IMR-90 (cell line): ENCODE measurements around the gene STX11. TPM values are rescaled to one million over a fixed set of nuclear protein-coding genes. Genes with fewer than 3 reads are reported as not detected.

Experiments
- ATAC-seq: fragments of 200-7000 bp; cut with Tn5 transposase; 2 replicates; pipeline ENCODE4 v1.9.1; 2020; ENCODE audit warnings: low read depth, mild to moderate bottlenecking, moderate library complexity
- BruUV-seq: library from RNA; stranded (reverse); fragments of 400-500 nt; replicated peaks from 2 replicates; lab custom pipeline; 2021; lab: Mats Ljungman, UMichigan
- CTCF ChIA-PET: fragments of 300-600 bp; formaldehyde crosslinking; extraction: SDS; loops from one replicate; lab custom pipeline; 2021; ENCODE audit warnings: antibody characterized with exemption; lab: Yijun Ruan, JAX
- POLR2A ChIA-PET: fragments of 300-600 bp; sonication (Branson Sonifier 250); formaldehyde crosslinking; loops from one replicate; lab custom pipeline; 2022; ENCODE audit warnings: antibody characterized with exemption; ENCODE audit not compliant: unreplicated experiment; lab: Charles Lee
- DNase-seq: peaks from one replicate; pipeline ENCODE4 v3.0.0; 2013
- H2AFZ ChIP-seq: replicated peaks from 2 replicates; pipeline ENCODE3; 2013; ENCODE audit warnings: low read length, mild to moderate bottlenecking; ENCODE audit not compliant: poor library complexity
- H2AK5ac ChIP-seq: 2 replicates; pipeline ENCODE4 v1.6.1; 2013; ENCODE audit warnings: low read depth, low read length, inconsistent platforms
- H2AK9ac ChIP-seq: replicated peaks from 2 replicates; pipeline ENCODE3; 2013; ENCODE audit warnings: mild to moderate bottlenecking, low read depth, low read length, moderate library complexity; ENCODE audit not compliant: poor library complexity
- H2BK120ac ChIP-seq: 2 replicates; pipeline ENCODE4 v1.6.1; 2013; ENCODE audit warnings: low read depth, low read length, inconsistent platforms
- H2BK15ac ChIP-seq: 3 replicates; pipeline ENCODE4 v1.6.1; 2013; ENCODE audit warnings: low read depth, low read length, inconsistent platforms
- H2BK20ac ChIP-seq: 2 replicates; pipeline ENCODE4 v1.6.1; 2013; ENCODE audit warnings: low read depth, mild to moderate bottlenecking, inconsistent platforms, low read length, moderate library complexity
- H2BK5ac ChIP-seq: 2 replicates; pipeline ENCODE4 v1.6.1; 2013; ENCODE audit warnings: mild to moderate bottlenecking, low read depth, low read length, inconsistent platforms; ENCODE audit not compliant: poor library complexity, severe bottlenecking
- H3K14ac ChIP-seq: replicated peaks from 2 replicates; pipeline ENCODE4 v1.6.1; 2013; ENCODE audit warnings: low read depth, low read length, inconsistent platforms
- H3K18ac ChIP-seq: 2 replicates; pipeline ENCODE4 v1.6.1; 2013; ENCODE audit warnings: low read depth, low read length, control low read depth
- H3K23ac ChIP-seq: 2 replicates; pipeline ENCODE4 v1.6.1; 2013; ENCODE audit warnings: low read depth, low read length, inconsistent platforms
- H3K27ac ChIP-seq: 2 replicates; pipeline ENCODE4 v1.5.1; 2013; ENCODE audit warnings: mild to moderate bottlenecking, control low read depth, low read length; ENCODE audit not compliant: insufficient read depth
- H3K27me3 ChIP-seq: 2 replicates; pipeline ENCODE4 v1.6.1; 2013; ENCODE audit warnings: low read length; ENCODE audit not compliant: control insufficient read depth, insufficient read depth
- H3K36me3 ChIP-seq: 2 replicates; pipeline ENCODE4 v1.6.1; 2013; ENCODE audit warnings: low read length, mixed read lengths; ENCODE audit not compliant: control insufficient read depth, insufficient read depth
- H3K4ac ChIP-seq: 2 replicates; pipeline ENCODE4 v1.6.1; 2013; ENCODE audit warnings: low read depth, low read length, inconsistent platforms
- H3K4me1 ChIP-seq: 2 replicates; pipeline ENCODE4 v1.6.1; 2013; ENCODE audit warnings: low read length, mixed read lengths; ENCODE audit not compliant: control insufficient read depth, insufficient read depth
- H3K4me2 ChIP-seq: 2 replicates; pipeline ENCODE4 v1.6.1; 2013; ENCODE audit warnings: low read depth, mild to moderate bottlenecking, control low read depth, low read length, moderate library complexity
- H3K4me3 ChIP-seq: 2 replicates; pipeline ENCODE4 v1.5.1; 2013; ENCODE audit warnings: low read depth, mild to moderate bottlenecking, control low read depth, low read length, moderate library complexity; ENCODE audit not compliant: insufficient read depth
- H3K56ac ChIP-seq: 2 replicates; pipeline ENCODE4 v1.6.1; 2013; ENCODE audit warnings: low read length, inconsistent platforms; ENCODE audit not compliant: insufficient read depth; ENCODE audit errors: extremely low read depth
- H3K79me1 ChIP-seq, 2 experiments: 2 replicates each; pipeline ENCODE4 v1.6.1; 2013; ENCODE audit warnings: low read length in 2 of 2, inconsistent platforms in 1 of 2, low read depth in 1 of 2
- H3K9ac ChIP-seq: 2 replicates; pipeline ENCODE4 v1.6.1; 2013; ENCODE audit warnings: low read depth, low read length, control low read depth
- H3K9me1 ChIP-seq: 2 replicates; pipeline ENCODE4 v1.6.1; 2013; ENCODE audit warnings: low read length, inconsistent platforms; ENCODE audit not compliant: insufficient read depth
- H3K9me3 ChIP-seq: 2 replicates; pipeline ENCODE4 v1.6.1; 2013; ENCODE audit warnings: low read length; ENCODE audit not compliant: control insufficient read depth, insufficient read depth
- H4K20me1 ChIP-seq: 2 replicates; pipeline ENCODE4 v1.6.1; 2013; ENCODE audit warnings: low read length, inconsistent platforms; ENCODE audit not compliant: insufficient read depth
- H4K5ac ChIP-seq: 2 replicates; pipeline ENCODE4 v1.6.1; 2013; ENCODE audit warnings: mild to moderate bottlenecking, low read depth, low read length, control low read depth
- H4K8ac ChIP-seq, 2 experiments: 2 replicates each; pipeline ENCODE4 v1.6.1; 2013; ENCODE audit warnings: low read depth in 2 of 2, low read length in 2 of 2, control low read depth in 1 of 2, inconsistent platforms in 1 of 2
- H4K91ac ChIP-seq: 2 replicates; pipeline ENCODE4 v1.6.1; 2013; ENCODE audit warnings: low read depth, low read length, inconsistent platforms; ENCODE audit not compliant: insufficient read depth
- CTCF ChIP-seq: conservative IDR thresholded peaks from 2 replicates; pipeline ENCODE4 v1.5.1; 2012; ENCODE audit warnings: mild to moderate bottlenecking, low read depth, low read length, improper control_type of control experiment
- MXI1 ChIP-seq: IDR thresholded peaks from 2 replicates; pipeline ENCODE4 v1.6.1; 2012; ENCODE audit warnings: low read depth, mild to moderate bottlenecking, low read length, moderate library complexity, borderline replicate concordance
- RAD21 ChIP-seq: IDR thresholded peaks from 2 replicates; pipeline ENCODE4 v1.6.1; 2012; ENCODE audit warnings: low read length, improper control_type of control experiment
- SMC3 ChIP-seq: fragments of 150-350 bp; IDR thresholded peaks from 2 replicates; pipeline ENCODE4 v1.6.1; 2016; ENCODE audit warnings: low read depth, mild to moderate bottlenecking, antibody characterized with exemption, low read length, moderate library complexity
- WGBS, 2 experiments: methylation state at CpG; one replicate each; pipeline versions ENCODE4 v1.1.5 to v1.1.7; 2013; ENCODE audit warnings: missing lambda C conversion rate in 2 of 2; ENCODE audit not compliant: insufficient read length in 1 of 2; ENCODE audit errors: extremely low coverage in 2 of 2; 5-methylcytosine and 5-hydroxymethylcytosine counted together
- dilution Hi-C: fragments of 300-500 bp; cut with HindIII; formaldehyde crosslinking; loops from one replicate; pipeline ENCODE4 v1.14.3; 2018; ENCODE audit warnings: low sequenced_read_pairs; ENCODE audit not compliant: unreplicated experiment
- in situ Hi-C: fragments of 300-500 bp; cut with MboI; formaldehyde crosslinking; loops from 3 replicates; pipeline ENCODE4 v1.14.3; 2019; ENCODE audit warnings: low sequenced_read_pairs, inconsistent platforms, mixed read lengths
- intact Hi-C: fragments of 100-400 bp; cut with micrococcal nuclease; formaldehyde crosslinking; loops from 2 replicates; pipeline ENCODE4 v1.10.0; 2022
- polyA plus RNA-seq, 3 experiments: library from polyadenylated mRNA; depleted of rRNA; stranded (reverse); fragments of >200 nt; gene quantifications; 2 replicates each; pipeline ENCODE4 v1.2.3, GENCODE V29; 2012; ENCODE audit warnings: low replicate concordance in 1 of 3
- total RNA-seq: library from RNA; depleted of rRNA; stranded (reverse); fragments of >200 nt; gene quantifications from 2 replicates; pipeline ENCODE4 v1.2.3, GENCODE V29; 2012

Gene STX11
- total and polyA plus RNA-seq, 2 of the 4 experiments (the other 2 are of a cell fraction): 0.54 to 0.68 TPM

- Histone ChIP-seq H3K4me2 (no peak overlapping the region), H3K4ac (no peak overlapping the region), H4K5ac (no peak overlapping the region), H3K9ac (no peak overlapping the region), H2AFZ (no peak overlapping the region), H3K9me3 (no peaks in the 10 kb centered on the region), H3K4me3 (no peak overlapping the region), H2AK5ac (no peak overlapping the region), H3K9me1 (no peaks in the 10 kb centered on the region), H2BK15ac (no peak overlapping the region), H3K27ac (no peak overlapping the region), H3K4me1 (no peaks in the 10 kb centered on the region), H2AK9ac (no peak overlapping the region), H3K56ac (no peak overlapping the region), H2BK120ac (no peak overlapping the region), H4K91ac (no peak overlapping the region), H3K36me3 (no peaks in the 10 kb centered on the region), H3K14ac (no peak overlapping the region), H3K23ac (no peak overlapping the region), H3K79me1 (no peaks in the 10 kb centered on the region), H4K20me1 (no peaks in the 10 kb centered on the region), H4K8ac (no peak overlapping the region), H3K27me3 (peaks cover 3% of the 10 kb centered on the region), H2BK5ac (no peak overlapping the region), H3K18ac (no peak overlapping the region), H2BK20ac (no peak overlapping the region)
- WGBS, 2 experiments: no CpG with 5 or more reads among the region's 2 CpGs
- intact Hi-C loops (loop anchor here (1.0 to 10.0 kb wide), 5 partner anchors 47 to 450 kb away; partner anchors contain the start of gene STX11), dilution Hi-C loops (no loop called here), in situ Hi-C loops (loop anchor here (5.0 to 25.0 kb wide), 2 partner anchors 377 to 1107 kb away; no protein-coding TSS in a partner anchor)
- DNase-seq (peak; percentile 79), ATAC-seq (peak; percentile 77)
- no TSS peak for BruUV-seq
- TF ChIP-seq CTCF (peak; percentile 86), SMC3 (peak; percentile 78), MXI1 (no peak), RAD21 (peak; percentile 91)
- POLR2A ChIA-PET: no interaction called here
- CTCF ChIA-PET: interaction anchor here (0.5 to 1.0 kb wide), 5 partner anchors 10 to 184 kb away, joined by 3 to 4 read pairs (median 3); no protein-coding TSS in a partner anchor
These were observed 45.3 kb upstream of the STX11 start for GRCh38 chr6:144104898-144105487.
